ENCODE data around the gene TFCP2. TPM values are rescaled to one million over a fixed set of nuclear protein-coding genes. Genes with fewer than 3 reads are reported as not detected.

TFCP2 gene
- total and polyA plus RNA-seq, 2 donors from 2014 or later = 15.2 to 31.2 TPM

DNA sequence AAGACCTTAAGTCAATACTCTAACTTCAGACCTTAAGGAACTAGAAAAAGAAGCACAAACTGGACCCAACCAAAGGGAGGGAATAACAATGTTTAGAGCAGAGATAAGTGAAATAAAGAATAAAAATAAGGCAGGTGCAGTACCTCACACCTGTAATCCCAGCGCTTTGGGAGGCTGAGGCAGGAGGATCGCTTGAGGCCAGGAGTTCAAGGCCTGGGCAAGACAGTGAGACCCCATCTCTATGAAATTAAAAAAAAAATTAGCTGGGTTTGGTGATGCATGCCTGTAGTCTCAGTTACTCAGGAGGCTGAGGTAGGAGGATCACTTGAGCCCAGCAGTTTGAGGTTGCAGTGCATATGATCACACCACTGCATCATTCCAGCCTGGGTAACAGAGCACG, 9.1 kb downstream of the TFCP2 start:
- DNase-seq (no peak), FAIRE-seq (no peak)
- no peaks in the 10 kb centered on the region for H3K9me3 ChIP-seq (ENCODE audit: control insufficient read depth in 2 of 3, insufficient read depth in 1 of 3, low read length in 3 of 3)
- no peak overlapping the region for H3K27ac ChIP-seq (ENCODE audit: low read depth in 2 of 2, low read length in 2 of 2)
- TF ChIP-seq, protein P1, sequence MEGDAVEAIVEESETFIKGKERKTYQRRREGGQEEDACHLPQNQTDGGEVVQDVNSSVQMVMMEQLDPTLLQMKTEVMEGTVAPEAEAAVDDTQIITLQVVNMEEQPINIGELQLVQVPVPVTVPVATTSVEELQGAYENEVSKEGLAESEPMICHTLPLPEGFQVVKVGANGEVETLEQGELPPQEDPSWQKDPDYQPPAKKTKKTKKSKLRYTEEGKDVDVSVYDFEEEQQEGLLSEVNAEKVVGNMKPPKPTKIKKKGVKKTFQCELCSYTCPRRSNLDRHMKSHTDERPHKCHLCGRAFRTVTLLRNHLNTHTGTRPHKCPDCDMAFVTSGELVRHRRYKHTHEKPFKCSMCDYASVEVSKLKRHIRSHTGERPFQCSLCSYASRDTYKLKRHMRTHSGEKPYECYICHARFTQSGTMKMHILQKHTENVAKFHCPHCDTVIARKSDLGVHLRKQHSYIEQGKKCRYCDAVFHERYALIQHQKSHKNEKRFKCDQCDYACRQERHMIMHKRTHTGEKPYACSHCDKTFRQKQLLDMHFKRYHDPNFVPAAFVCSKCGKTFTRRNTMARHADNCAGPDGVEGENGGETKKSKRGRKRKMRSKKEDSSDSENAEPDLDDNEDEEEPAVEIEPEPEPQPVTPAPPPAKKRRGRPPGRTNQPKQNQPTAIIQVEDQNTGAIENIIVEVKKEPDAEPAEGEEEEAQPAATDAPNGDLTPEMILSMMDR (IDR thresholded peaks at IDR 0.05; ENCODE audit: borderline replicate concordance, extremely low read depth, insufficient read depth) = no peak
- H3K27me3 ChIP-seq (ENCODE audit: control insufficient read depth, insufficient read depth, low read length) = no peaks in the 10 kb centered on the region
- H3K9ac ChIP-seq (ENCODE audit: low read length in 3 of 3) = no peak overlapping the region
- H3K36me3 ChIP-seq (ENCODE audit: control insufficient read depth in 2 of 3, insufficient read depth in 3 of 3, low read length in 3 of 3) = no peaks in the 10 kb centered on the region
- no peak overlapping the region for H3K4me3 ChIP-seq (ENCODE audit: low read length in 3 of 3)
- peaks cover 0 to 2% (median 0%) of the 10 kb centered on the region in 3 donors for H3K4me1 ChIP-seq (ENCODE audit: control insufficient read depth in 2 of 3, insufficient read depth in 2 of 3, low read depth in 1 of 3, low read length in 3 of 3)
- intact Hi-C loops (cut with DNase I) = no loop called here

DNA sequence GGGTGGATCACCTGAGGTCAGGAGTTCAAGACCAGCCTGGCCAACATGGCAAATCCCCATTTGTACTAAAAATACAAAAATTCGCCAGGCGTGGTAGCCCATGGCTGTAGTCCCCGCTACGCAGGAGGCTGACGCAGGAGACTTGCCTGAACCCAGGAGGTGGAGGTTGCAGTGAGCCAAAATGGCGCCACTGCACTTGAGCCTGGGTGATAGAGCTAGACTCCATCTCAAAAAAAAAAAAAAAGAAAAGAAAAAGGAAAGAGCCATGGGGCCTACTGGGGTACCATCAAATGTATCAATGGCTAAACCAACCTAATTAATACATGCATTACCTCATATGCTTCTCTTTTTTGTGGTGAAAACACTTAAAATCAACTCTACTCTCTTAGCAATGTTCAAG, 10.7 kb downstream of the TFCP2 start:
- Histone ChIP-seq H3K27ac (ENCODE audit: low read depth in 2 of 2, low read length in 2 of 2) (no peak overlapping the region), H3K4me3 (ENCODE audit: low read length in 3 of 3) (no peak overlapping the region)
- FAIRE-seq = no peak

DNA sequence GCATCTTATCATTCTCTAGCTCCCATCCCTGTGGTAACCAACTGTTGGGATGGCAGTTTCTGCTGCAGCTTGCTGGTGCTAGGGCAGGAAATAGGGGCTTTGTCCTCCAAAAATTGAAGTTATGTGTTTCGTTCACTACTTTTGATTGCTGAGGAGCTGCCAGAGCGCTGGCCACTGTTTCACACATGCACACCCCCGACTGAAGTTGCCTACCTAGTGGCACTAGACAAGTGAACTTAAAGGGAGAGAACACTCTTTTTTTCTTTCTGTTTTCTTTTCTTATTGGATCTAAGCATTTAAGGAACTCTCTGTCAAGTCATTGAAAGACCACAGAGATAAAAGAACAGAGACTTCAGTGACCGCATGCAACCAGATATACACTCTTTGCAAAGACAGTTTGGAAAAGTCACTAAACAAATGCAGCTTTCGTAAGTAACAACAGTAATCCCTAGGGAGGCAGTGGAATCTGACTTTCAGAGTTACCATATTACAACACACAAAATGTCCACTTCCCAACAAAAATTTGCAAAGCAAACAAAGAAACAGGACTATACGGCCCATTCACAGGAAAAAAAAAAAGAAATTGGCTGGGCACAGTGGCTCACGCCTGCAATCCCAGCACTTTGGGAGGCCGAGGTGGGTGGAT, 12.0 kb downstream of the TFCP2 start:
- Histone ChIP-seq H3K4me1 (ENCODE audit: control insufficient read depth in 2 of 3, insufficient read depth in 2 of 3, low read depth in 1 of 3, low read length in 3 of 3) (no peaks in the 10 kb centered on the region), H3K27me3 (ENCODE audit: control insufficient read depth, insufficient read depth, low read length) (no peaks in the 10 kb centered on the region), H3K36me3 (ENCODE audit: control insufficient read depth in 2 of 3, insufficient read depth in 3 of 3, low read length in 3 of 3) (no peaks in the 10 kb centered on the region), H3K27ac (ENCODE audit: low read depth in 2 of 2, low read length in 2 of 2) (no peak overlapping the region), H3K9me3 (ENCODE audit: control insufficient read depth in 2 of 3, insufficient read depth in 1 of 3, low read length in 3 of 3) (no peaks in the 10 kb centered on the region), H3K9ac (ENCODE audit: low read length in 3 of 3) (no peak overlapping the region), H3K4me3 (ENCODE audit: low read length in 3 of 3) (no peak overlapping the region)
- DNase-seq = no peak
- no peak for FAIRE-seq
- intact Hi-C loops (cut with DNase I) = no loop called here
- TF ChIP-seq, protein P1 (IDR thresholded peaks at IDR 0.05; ENCODE audit: borderline replicate concordance, extremely low read depth, insufficient read depth) = no peak

More for the DNA sequence above, 10.7 kb downstream of the TFCP2 start:
- DNase-seq = no peak
- no peaks in the 10 kb centered on the region for H3K36me3 ChIP-seq (ENCODE audit: control insufficient read depth in 2 of 3, insufficient read depth in 3 of 3, low read length in 3 of 3)
- no peaks in the 10 kb centered on the region for H3K9me3 ChIP-seq (ENCODE audit: control insufficient read depth in 2 of 3, insufficient read depth in 1 of 3, low read length in 3 of 3)
- intact Hi-C loops (cut with DNase I) = no loop called here
- H3K27me3 ChIP-seq (ENCODE audit: control insufficient read depth, insufficient read depth, low read length) = no peaks in the 10 kb centered on the region
- TF ChIP-seq, protein P1 (IDR thresholded peaks at IDR 0.05; ENCODE audit: borderline replicate concordance, extremely low read depth, insufficient read depth) = no peak
- no peaks in the 10 kb centered on the region for H3K4me1 ChIP-seq (ENCODE audit: control insufficient read depth in 2 of 3, insufficient read depth in 2 of 3, low read depth in 1 of 3, low read length in 3 of 3)
- no peak overlapping the region for H3K9ac ChIP-seq (ENCODE audit: low read length in 3 of 3)
